Dedifferentiated amniotic fluid mesenchymal stem cell (primary cell): ENCODE data around the gene NME3.

Source experiments
- DNase-seq: peaks from one replicate; pipeline ENCODE4 v3.0.0-alpha.2; 2016; ENCODE audit errors: extremely low spot score

Gene NME3

DNA sequence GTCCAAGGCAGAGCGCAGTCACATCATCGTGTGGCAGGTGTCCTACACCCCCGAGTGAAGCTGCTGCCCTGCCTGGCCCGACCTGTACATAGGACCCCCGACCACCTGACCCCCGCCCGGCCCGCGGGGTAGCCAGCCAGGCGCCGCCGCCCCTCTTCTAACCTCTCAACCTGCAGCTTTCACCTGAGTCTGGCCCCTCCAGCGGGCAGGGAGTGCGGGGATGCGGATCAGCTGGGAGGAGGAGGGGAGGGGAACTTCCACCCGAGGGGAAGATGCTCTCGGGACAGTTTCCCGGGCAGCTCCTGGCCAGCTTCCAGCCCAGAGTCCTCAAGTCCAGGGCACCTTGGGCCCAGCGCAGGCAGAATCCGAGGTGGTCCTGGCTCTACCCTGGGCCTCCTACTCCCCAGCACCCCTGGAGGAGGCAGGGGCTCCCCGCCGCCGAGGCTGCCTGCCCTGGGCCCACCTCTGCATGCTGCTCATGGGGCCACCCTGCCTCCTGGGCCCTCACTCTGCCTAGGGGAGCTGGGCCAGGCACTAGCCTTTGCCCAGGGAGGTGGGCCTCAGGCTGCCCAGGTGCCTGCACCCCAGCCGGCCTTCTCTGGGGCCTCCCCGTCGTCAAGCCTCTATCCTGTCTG lies 2.5 kb downstream of the NME3 start:
- no peak for DNase-seq

GRCh38 chr16:1768061-1768766 lies 3.1 kb downstream of the NME3 start:
- no peak for DNase-seq

- no peak for DNase-seq
Observed at GRCh38 chr16:1767116-1767994, 4.0 kb downstream of the NME3 start.

DNA sequence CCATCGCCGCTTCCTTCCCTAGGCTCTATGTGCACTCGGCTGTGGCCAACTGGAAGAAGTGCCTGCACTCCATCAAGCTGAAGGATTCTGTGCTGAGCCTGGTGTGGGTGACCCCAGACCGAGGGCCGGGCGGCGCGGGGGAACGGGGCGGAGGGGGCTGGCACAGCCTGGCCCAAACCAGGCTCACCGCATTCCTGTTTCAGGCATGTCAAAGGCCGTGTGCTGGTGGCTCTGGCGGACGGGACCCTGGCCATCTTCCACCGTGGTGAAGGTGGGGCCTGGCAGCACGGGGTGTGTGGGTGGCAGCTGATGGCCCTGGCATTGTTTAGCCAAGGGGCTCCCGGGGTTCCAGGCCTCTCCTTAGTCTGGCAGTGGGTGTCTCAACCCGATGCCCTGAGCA lies 4.6 kb downstream of the NME3 start:
- no peak for DNase-seq

- DNase-seq: no peak
Observed at GRCh38 chr16:1766231-1766630, 5.1 kb downstream of the NME3 start.

DNA sequence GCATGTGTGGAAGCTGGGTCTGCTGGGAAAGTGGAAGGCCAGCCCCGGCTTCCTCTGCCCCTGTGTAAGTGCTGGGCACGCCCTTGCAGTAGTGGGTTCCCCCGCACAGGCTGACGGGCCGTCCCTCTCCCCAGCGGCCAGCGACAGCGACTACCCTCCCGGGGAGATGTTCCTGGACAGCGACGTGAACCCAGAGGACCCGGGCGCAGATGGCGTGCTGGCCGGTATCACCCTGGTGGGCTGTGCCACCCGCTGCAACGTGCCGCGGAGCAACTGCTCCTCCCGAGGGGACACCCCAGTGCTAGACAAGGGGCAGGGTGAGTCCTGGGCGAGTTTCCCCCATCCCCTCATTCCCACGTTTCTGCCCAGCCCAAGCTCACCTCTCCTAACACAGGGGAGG lies 5.5 kb downstream of the NME3 start:
- DNase-seq: no peak

DNA sequence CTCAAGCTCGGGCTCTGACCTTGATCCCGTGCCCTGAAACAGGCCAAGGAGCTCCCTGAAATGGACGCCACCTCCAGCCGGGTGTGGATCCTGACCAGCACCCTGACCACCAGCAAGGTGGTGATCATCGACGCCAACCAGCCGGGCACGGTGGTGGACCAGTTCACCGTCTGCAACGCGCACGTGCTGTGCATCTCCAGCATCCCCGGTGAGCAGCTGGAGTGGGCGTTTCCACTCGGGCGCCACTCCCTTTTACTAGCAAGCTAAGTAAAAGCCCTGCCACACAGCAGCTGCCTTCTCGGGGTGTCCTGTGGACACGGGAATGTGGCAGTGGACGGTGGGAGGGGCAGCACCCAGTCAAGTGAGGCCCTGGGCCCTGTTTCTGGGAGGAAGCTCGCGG lies 6.4 kb downstream of the NME3 start:
- DNase-seq: no peak

GRCh38 chr16:1763521-1764511 lies 7.5 kb downstream of the NME3 start:
- no peak for DNase-seq

DNA sequence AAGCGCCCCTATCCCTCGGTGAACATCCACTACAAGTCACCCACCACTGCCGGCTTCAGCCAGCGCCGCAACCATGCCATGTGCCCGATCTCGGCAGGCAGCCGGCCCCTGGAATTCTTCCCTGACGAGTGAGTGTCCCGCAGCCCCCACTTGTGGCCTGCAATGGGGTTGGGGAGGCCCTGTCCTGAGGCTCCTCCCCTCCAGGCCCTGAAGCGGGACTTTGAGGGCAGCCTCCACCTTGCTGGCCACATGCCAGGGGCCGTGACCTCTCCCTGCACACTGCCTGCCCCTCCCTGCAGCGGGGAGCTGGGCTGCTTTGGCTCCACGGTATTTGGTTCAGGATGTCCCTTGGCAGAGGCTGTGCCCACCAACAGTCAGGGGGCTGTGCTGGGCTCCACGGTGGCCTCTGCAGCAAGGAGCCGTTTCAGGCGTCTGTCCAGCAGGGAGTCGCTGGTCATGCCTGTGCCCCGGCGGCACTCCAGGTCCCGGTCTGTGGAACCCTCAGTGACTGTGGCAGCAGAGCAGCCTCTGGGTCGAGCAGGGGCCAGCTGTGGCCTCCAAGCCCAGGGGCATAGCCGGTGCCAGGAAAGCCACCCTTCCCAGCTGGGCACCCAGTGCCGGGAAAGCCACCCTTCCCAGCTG lies 8.3 kb downstream of the NME3 start:
- no peak for DNase-seq

GRCh38 chr16:1762196-1762878 lies 9.0 kb downstream of the NME3 start:
- no peak for DNase-seq

DNA sequence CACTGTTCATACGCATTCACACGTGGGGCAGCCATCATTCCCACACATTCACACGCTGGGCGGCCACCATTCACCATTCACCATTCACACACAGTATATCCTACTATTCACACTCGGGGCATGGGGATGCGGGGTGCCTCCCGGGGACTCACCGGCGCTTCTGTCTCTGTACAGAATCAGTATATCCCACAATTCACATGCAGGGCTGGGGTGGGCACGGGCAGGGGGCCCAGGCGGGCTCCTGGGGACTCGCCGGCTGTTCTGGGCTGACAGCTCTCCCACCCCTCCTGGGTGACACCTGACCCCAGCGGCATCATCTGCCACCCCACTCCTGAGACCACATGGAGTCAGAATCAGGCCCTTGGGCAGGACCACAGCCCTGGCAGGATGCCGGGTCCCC lies 9.6 kb downstream of the NME3 start:
- no peak for DNase-seq

DNA sequence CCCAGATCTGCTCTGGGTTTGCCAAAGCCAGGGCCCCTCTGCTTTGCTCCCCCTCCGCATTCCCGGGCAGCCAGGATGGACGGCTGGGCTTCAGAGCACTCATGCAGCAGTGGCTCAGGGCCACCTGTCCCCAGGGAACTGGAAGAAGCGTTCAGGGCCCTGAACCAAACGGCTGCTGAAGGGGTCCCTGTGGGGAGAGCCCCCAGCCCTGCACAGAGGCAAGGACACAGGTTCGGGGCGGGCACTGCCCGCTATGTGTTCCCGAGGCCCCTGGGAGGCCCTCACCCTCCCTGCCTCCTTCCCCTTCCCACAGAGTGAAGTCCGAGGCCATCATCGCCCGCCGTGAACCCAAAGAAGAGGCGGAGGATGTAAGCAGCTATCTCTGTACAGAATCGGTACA lies 10.4 kb downstream of the NME3 start:
- no peak for DNase-seq

- no peak for DNase-seq
Observed at GRCh38 chr16:1759511-1759910, 11.8 kb downstream of the NME3 start.

DNA sequence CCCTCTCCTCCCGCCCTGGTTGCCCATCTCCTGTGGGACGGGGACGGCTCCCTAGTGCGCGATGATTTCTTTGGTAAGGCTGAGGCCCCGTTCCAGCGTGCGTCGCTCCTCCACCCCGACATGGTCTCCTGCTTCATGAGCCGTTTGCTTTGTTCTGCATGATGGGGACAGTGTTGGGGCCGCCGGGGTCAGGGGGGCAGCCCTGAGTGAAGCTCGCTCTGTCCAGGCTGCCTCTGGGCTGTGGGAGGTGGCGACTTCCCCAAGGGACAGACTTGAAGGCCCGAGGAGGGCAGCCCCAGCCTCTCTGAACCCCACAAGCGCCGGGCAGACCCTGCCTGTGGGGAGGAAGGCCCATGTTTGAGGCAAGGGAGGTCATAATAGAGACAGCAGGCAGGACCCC lies 12.4 kb downstream of the NME3 start:
- DNase-seq: no peak

DNA sequence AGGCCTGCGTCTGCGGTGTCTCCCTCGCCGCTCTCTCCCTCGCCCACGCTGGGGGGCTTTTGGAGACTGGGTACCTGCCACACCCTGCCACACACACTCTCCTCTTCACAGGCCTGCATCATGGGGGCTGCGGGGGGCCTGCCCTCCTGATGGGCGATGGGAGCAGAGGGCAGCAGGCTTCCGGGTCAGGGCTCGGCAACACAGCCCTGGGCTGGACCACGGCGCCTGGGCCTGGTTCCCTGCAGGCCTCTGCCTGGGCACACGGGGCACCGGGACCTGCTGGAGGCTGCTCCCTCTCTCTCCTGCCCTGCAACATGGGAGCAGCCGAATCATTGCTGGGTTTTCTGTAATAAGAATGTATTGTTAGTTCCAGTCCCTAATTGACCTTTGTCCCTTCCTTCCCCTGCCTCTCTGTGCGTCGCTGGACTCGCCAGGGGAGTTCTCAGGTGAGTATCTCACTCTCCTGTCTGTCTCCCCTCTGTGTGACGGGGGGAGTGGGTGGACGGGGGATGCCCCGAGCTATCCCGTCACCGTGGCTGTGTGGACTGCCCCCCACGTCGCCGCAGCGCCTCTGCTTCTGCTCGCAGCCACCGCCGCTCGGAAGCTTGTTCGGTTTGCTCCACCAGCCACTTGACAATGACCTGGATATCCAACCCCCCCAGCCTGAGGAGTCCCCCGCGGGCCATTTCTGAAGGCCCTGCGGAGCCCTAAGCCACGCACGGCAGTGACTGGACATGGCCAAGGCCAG lies 13.5 kb downstream of the NME3 start:
- no peak for DNase-seq

- DNase-seq: no peak
Observed at GRCh38 chr16:1754204-1754603, 17.1 kb downstream of the NME3 start.

- DNase-seq: no peak
Observed at GRCh38 chr16:1752853-1753252, 18.5 kb downstream of the NME3 start.

DNA sequence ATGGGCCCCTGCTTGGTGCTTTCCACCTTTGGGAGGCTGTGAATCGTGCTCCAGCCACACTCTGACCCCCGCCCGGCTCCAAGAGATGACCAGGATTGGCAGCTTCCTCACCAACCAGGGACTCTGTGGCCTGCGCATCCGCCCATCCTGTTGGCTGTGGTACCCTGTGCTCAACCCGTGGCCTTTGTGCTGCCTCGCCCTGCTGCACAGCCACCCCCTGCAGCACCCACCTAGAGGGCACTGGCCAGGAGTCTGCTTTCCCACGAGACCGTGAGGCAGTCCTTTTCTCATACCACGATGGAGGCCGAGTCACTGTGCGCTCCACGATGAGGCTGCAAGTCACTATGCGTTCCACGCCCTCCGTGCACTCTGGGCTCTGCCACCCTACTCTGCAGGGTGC lies 19.4 kb downstream of the NME3 start:
- no peak for DNase-seq

- no peak for DNase-seq
Observed at GRCh38 chr16:1749152-1750117, 21.9 kb downstream of the NME3 start.
